GM12864 (cell line): ENCODE results near the gene PPARA.

Source experiments
- DNase-seq: peaks from one replicate; pipeline ENCODE4 v3.0.0-alpha.2; 2011; ENCODE audit warnings: low read depth
- H3K4me3 ChIP-seq: 2 replicates; pipeline ENCODE4 v1.5.1; 2011; ENCODE audit warnings: mild to moderate bottlenecking, low read depth, low read length, control low read depth
- CTCF ChIP-seq: IDR thresholded peaks from 2 replicates; pipeline ENCODE4 v1.5.1; 2011; ENCODE audit warnings: low read depth, mild to moderate bottlenecking, moderate library complexity, low read length, control low read depth, inconsistent platforms; ENCODE audit errors: missing control alignments

Gene PPARA

GRCh38 chr22:46150034-46150654 lies at the start of gene PPARA:
Gene PPARA (plus strand): TSS chr22:46150526. CDS start chr22:46198384, 47,858 bp downstream.
- TF ChIP-seq CTCF = no peak
- DNase-seq = no peak

GRCh38 chr22:46102159-46102558 lies 48.2 kb upstream of the PPARA start:
- H3K4me3 ChIP-seq = no peak overlapping the region

More at GRCh38 chr22:46150034-46150654, at the start of gene PPARA:
- peak within 1 kb of the TSS; percentile 92 for H3K4me3 ChIP-seq

GRCh38 chr22:46102752-46103151 lies 47.6 kb upstream of the PPARA start:
- no peak for TF ChIP-seq CTCF
- no peak for DNase-seq
- no peak overlapping the region for H3K4me3 ChIP-seq

More at GRCh38 chr22:46102159-46102558, 48.2 kb upstream of the PPARA start:
- DNase-seq = no peak
- no peak for TF ChIP-seq CTCF

GRCh38 chr22:46103181-46103580 lies 47.1 kb upstream of the PPARA start:
- TF ChIP-seq CTCF = no peak
- no peak overlapping the region for H3K4me3 ChIP-seq
- DNase-seq = no peak

- no peak for TF ChIP-seq CTCF
- H3K4me3 ChIP-seq = no peak overlapping the region
- DNase-seq = no peak
Measured at GRCh38 chr22:46103664-46104063, 46.7 kb upstream of the PPARA start.

GRCh38 chr22:46104170-46104880 lies 46.0 kb upstream of the PPARA start:
- no peak for TF ChIP-seq CTCF
- DNase-seq = no peak
- H3K4me3 ChIP-seq = no peak overlapping the region

- no peak for DNase-seq
- no peak overlapping the region for H3K4me3 ChIP-seq
- no peak for TF ChIP-seq CTCF
Measured at GRCh38 chr22:46104881-46105493, 45.3 kb upstream of the PPARA start.
